Uterus (tissue), 2 donors: Measurements from ENCODE around the gene MCCC2.

ENCODE experiments used
- POLR2A ChIP-seq, 2 donors: fragments of 450-650 bp; IDR thresholded peaks; one replicate each; pipeline ENCODE4 v1.6.1; 2016; ENCODE audit warnings: antibody characterized with exemption in 2 of 2, mild to moderate bottlenecking in 1 of 2, moderate library complexity in 1 of 2
- TF ChIP-seq, protein P1 (sequence below), 4 experiments: fragments of 200-600 bp in 2 of 4; fragments of 450-650 bp in 2 of 4; sonication (generic) in 2 of 4; IDR thresholded peaks; one replicate each; pipeline ENCODE4 v1.5.1; 2016 to 2019; ENCODE audit warnings: antibody characterized with exemption in 4 of 4, mild to moderate bottlenecking in 2 of 4, moderate library complexity in 1 of 4

DNA sequence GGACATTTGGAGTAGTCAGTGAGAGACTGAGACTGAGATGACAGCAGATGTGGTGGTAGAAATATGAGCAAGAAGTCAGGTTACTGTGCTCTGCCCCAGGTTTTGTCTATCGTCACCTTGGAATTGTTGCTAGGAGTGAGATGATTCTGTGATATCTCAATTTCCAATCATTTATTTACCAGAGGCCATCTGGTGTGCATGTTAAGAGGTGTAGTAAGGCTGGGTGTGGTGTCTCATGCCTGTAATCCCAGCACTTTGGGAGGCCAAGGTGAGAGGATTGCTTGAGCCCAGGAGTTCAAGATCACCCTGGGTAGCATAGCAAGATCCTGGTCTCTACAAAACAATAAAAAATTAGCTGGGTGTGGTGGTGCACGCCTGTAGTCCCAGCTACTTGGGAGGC is 93.4 kb downstream of the MCCC2 start:
- TF ChIP-seq, protein P1, sequence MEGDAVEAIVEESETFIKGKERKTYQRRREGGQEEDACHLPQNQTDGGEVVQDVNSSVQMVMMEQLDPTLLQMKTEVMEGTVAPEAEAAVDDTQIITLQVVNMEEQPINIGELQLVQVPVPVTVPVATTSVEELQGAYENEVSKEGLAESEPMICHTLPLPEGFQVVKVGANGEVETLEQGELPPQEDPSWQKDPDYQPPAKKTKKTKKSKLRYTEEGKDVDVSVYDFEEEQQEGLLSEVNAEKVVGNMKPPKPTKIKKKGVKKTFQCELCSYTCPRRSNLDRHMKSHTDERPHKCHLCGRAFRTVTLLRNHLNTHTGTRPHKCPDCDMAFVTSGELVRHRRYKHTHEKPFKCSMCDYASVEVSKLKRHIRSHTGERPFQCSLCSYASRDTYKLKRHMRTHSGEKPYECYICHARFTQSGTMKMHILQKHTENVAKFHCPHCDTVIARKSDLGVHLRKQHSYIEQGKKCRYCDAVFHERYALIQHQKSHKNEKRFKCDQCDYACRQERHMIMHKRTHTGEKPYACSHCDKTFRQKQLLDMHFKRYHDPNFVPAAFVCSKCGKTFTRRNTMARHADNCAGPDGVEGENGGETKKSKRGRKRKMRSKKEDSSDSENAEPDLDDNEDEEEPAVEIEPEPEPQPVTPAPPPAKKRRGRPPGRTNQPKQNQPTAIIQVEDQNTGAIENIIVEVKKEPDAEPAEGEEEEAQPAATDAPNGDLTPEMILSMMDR (IDR thresholded peaks at IDR 0.05), result no peak
- no peak for TF ChIP-seq POLR2A (IDR thresholded peaks at IDR 0.05)
